Lower lobe of right lung (tissue), 2 donors: ENCODE results near the gene MUCL3. TPM values are rescaled to one million over a fixed set of nuclear protein-coding genes. Genes with fewer than 3 reads are reported as not detected.
A peak's percentile ranks its signal among the peaks of the same experiment; 100 is the strongest.
"Not testable (repeated sequence)": the region's sequence is repeated elsewhere in the genome, so short reads cannot be mapped to it uniquely, and the experiment has no call there.

Experiments used
- ATAC-seq, 2 donors: fragments of 200-7000 bp; cut with Tn5 transposase; one replicate each; pipeline ENCODE4 v1.9.1; 2020 to 2022; ENCODE audit warnings: mild to moderate bottlenecking in 2 of 2, moderate library complexity in 2 of 2
- DNase-seq: peaks from one replicate; pipeline ENCODE4 v3.0.0-alpha.2; 2020
- H3K27ac ChIP-seq: fragments of 200-600 bp; one replicate; pipeline ENCODE4 v1.8.0; 2022
- H3K27me3 ChIP-seq: fragments of 200-600 bp; one replicate; pipeline ENCODE4 v1.8.0; 2022; ENCODE audit warnings: low read depth
- H3K36me3 ChIP-seq: fragments of 200-600 bp; one replicate; pipeline ENCODE4 v1.8.0; 2022; ENCODE audit warnings: mild to moderate bottlenecking
- H3K4me1 ChIP-seq: fragments of 200-600 bp; one replicate; pipeline ENCODE4 v1.8.0; 2022
- H3K4me3 ChIP-seq: fragments of 200-600 bp; one replicate; pipeline ENCODE4 v1.8.0; 2022; ENCODE audit warnings: mild to moderate bottlenecking
- H3K9me3 ChIP-seq: fragments of 200-600 bp; one replicate; pipeline ENCODE4 v1.8.0; 2022
- intact Hi-C: fragments of 100-400 bp; cut with DNase I; formaldehyde crosslinking; loops from one replicate; pipeline ENCODE4 v1.11.0; 2022
- total RNA-seq: library from RNA; stranded (reverse); fragmentation: NEBNext Ultra II Directional; extraction: Animal tissue kit (Norgen Biotek cat#: 25700); gene quantifications from one replicate; pipeline ENCODE4 v1.2.1, GENCODE V29; 2021
- TF ChIP-seq, protein P1 (sequence below): fragments of 200-600 bp; IDR thresholded peaks from one replicate; pipeline ENCODE4 v1.8.0; 2022; ENCODE audit warnings: antibody characterized with exemption, mild to moderate bottlenecking
- donor health status: DM: no; HTN: yes; CAD: no; lungs with severe emphysema.

MUCL3 gene
- total RNA-seq, 1 donor from 2014 or later, result 5.3 TPM

DNA sequence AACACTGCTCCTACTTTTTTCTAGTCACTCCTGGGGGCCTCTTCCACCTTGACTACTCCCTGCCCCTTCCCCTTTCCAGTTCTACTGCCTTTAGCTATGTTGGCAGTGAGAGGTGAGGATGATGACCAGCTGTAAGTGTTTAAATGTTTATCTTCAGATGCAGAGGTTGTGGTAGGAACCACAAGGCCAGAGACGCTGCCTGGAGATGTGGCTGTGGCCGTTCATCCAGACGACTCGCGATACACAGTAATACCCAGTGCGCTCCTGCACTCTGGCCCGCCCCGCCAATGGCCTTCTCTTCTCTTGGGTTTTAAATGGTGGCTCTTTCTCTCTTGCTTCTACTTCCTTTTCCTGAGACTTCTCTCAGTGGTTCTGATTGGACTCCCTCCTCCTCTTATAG, 22.1 kb upstream of the MUCL3 start:
- H3K36me3 ChIP-seq, result peaks cover 70% of the 10 kb centered on the region
- H3K4me1 ChIP-seq, result peaks cover 40% of the 10 kb centered on the region
- H3K27me3 ChIP-seq, result no peaks in the 10 kb centered on the region
- intact Hi-C loops, result loop anchor here (10.0 kb wide), 1 partner anchor 156 kb away; no protein-coding TSS in a partner anchor
- no peaks in the 10 kb centered on the region for H3K9me3 ChIP-seq
- H3K27ac ChIP-seq, result no peak overlapping the region
- TF ChIP-seq, protein P1, sequence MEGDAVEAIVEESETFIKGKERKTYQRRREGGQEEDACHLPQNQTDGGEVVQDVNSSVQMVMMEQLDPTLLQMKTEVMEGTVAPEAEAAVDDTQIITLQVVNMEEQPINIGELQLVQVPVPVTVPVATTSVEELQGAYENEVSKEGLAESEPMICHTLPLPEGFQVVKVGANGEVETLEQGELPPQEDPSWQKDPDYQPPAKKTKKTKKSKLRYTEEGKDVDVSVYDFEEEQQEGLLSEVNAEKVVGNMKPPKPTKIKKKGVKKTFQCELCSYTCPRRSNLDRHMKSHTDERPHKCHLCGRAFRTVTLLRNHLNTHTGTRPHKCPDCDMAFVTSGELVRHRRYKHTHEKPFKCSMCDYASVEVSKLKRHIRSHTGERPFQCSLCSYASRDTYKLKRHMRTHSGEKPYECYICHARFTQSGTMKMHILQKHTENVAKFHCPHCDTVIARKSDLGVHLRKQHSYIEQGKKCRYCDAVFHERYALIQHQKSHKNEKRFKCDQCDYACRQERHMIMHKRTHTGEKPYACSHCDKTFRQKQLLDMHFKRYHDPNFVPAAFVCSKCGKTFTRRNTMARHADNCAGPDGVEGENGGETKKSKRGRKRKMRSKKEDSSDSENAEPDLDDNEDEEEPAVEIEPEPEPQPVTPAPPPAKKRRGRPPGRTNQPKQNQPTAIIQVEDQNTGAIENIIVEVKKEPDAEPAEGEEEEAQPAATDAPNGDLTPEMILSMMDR, result no peak
- ATAC-seq, result no peak
- no peak overlapping the region for H3K4me3 ChIP-seq
- DNase-seq, result no peak

DNA sequence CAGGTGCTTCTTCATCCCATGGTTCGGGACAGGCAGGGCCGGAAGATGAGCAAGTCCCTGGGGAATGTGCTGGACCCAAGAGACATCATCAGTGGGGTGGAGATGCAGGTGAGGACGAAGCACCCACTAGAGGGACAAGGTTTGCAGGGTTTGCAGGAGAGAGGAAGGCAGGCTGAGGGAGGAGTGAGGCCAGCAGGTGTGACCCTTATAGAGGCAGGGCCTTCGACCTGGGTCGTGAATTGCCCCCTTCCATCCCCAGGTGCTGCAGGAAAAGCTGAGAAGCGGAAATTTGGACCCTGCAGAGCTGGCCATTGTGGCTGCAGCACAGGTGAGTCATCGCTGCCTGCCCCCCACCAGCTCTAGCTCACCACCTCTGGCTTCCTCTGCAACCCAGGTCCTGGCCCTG, 18.3 kb upstream of the MUCL3 start:
- ATAC-seq, result no peak
- peaks cover 90% of the 10 kb centered on the region for H3K36me3 ChIP-seq
- intact Hi-C loops, result no loop called here
- no peak overlapping the region for H3K27ac ChIP-seq
- TF ChIP-seq, protein P1, result no peak
- H3K4me3 ChIP-seq, result no peak overlapping the region
- H3K4me1 ChIP-seq, result peaks cover 18% of the 10 kb centered on the region
- peak; percentile 10 for DNase-seq
- no peaks in the 10 kb centered on the region for H3K27me3 ChIP-seq
- no peaks in the 10 kb centered on the region for H3K9me3 ChIP-seq

- H3K27ac ChIP-seq, H3K9me3 ChIP-seq, ATAC-seq, H3K27me3 ChIP-seq, H3K4me3 ChIP-seq, intact Hi-C loops: not testable (repeated sequence)
- DNase-seq, result peak; percentile 44
- Histone ChIP-seq H3K4me1 (peaks cover 14% of the 10 kb centered on the region), H3K36me3 (peaks cover 74% of the 10 kb centered on the region)
These were observed 16.6 kb upstream of the MUCL3 start for GRCh38 chr6:30924040-30924627.

GRCh38 chr6:30926644-30927043, 14.1 kb upstream of the MUCL3 start:
- Histone ChIP-seq H3K36me3 (peaks cover 49% of the 10 kb centered on the region), H3K27ac (peak overlapping the region; percentile 78)

GRCh38 chr6:30927080-30927479, 13.7 kb upstream of the MUCL3 start:
- H3K4me3 ChIP-seq, intact Hi-C loops, H3K9me3 ChIP-seq, DNase-seq, H3K27me3 ChIP-seq: not testable (repeated sequence)
- peak in 1 of 2 donors; percentile 2 for ATAC-seq
- Histone ChIP-seq H3K36me3 (peaks cover 45% of the 10 kb centered on the region), H3K27ac (peak overlapping the region; percentile 78), H3K4me1 (peaks cover 14% of the 10 kb centered on the region)

More at GRCh38 chr6:30926644-30927043, 14.1 kb upstream of the MUCL3 start:
- Histone ChIP-seq H3K4me1 (peaks cover 14% of the 10 kb centered on the region), H3K9me3 (peaks cover 6% of the 10 kb centered on the region), H3K4me3 (no peak overlapping the region), H3K27me3 (no peaks in the 10 kb centered on the region)
- intact Hi-C loops, result no loop called here
- DNase-seq (peak; percentile 84), ATAC-seq (peak; percentile 94 to 95)
- TF ChIP-seq, protein P1, result no peak

DNA sequence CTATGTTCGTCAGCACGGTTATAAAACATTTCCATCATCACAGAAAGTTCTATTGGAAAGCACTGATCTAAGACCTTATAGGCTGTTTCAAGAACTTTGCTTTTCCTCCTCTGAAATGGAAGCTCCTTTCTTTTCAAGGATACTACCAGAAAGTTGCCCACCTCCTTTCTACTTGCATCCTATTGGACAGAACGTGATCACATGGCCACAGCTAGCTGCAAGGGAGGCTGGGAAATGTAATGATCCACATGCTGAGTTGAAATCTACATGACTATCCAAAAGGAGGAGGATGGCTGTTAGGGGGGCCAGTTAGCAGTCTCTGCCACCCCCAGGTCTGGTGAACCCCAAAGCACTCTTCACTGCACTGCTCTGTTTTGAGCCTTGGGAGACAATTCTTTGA, 12.1 kb upstream of the MUCL3 start:
- intact Hi-C loops, result no loop called here
- no peak overlapping the region for H3K4me3 ChIP-seq
- TF ChIP-seq, protein P1, result no peak
- no peaks in the 10 kb centered on the region for H3K27me3 ChIP-seq
- H3K27ac ChIP-seq, result no peak overlapping the region
- peaks cover 16% of the 10 kb centered on the region for H3K4me1 ChIP-seq
- H3K36me3 ChIP-seq, result peaks cover 29% of the 10 kb centered on the region
- ATAC-seq, result no peak
- H3K9me3 ChIP-seq, result peaks cover 6% of the 10 kb centered on the region
- no peak for DNase-seq
